ENCODE measurements around the gene RUNX2. TPM values are rescaled to one million over a fixed set of nuclear protein-coding genes. Genes with fewer than 3 reads are reported as not detected.

The RUNX2 gene
- total and polyA plus RNA-seq, 10 of the 15 experiments (the other 5 are each of a cell fraction or from before 2014, with no cell fraction given) = 0.01 to 0.77 (median 0.15) TPM; not detected in 3

- TF ChIP-seq ETV6 (conservative IDR thresholded peaks at IDR 0.05 in 1 of 2, IDR thresholded peaks at IDR 0.05 in 1 of 2; ENCODE audit: borderline replicate concordance in 1 of 2, low read depth in 1 of 2) (no peak), CEBPZ (IDR thresholded peaks at IDR 0.05; ENCODE audit: low read depth, low read length) (no peak), ESRRA (IDR thresholded peaks at IDR 0.05; ENCODE audit: low read length) (no peak), RCOR1 (conservative IDR thresholded peaks at IDR 0.05; ENCODE audit: low read depth, low read length) (no peak), ZNF592 (IDR thresholded peaks at IDR 0.05) (no peak), CUX1 (IDR thresholded peaks at IDR 0.05; ENCODE audit: insufficient replicate concordance, low read depth, low read length) (no peak), SREBF1 (IDR thresholded peaks at IDR 0.05; ENCODE audit: low read length) (no peak), ZBED1 (IDR thresholded peaks at IDR 0.05; ENCODE audit: borderline replicate concordance) (no peak)
Measured at GRCh38 chr6:45619211-45619760, 291.2 kb downstream of the RUNX2 start (continued).
